Stimulated activated CD8-positive, alpha-beta memory T cell treated with anti-CD3 and anti-CD28 coated beads, Interleukin-15, amount 100 ng/mL, for 24 hours (primary cell): Measurements from ENCODE around the gene PCSK6.
"Not testable (repeated sequence)": the region's sequence is repeated elsewhere in the genome, so short reads cannot be mapped to it uniquely, and the experiment has no call there.

ENCODE experiments used
- DNase-seq: peaks from one replicate; pipeline ENCODE4 v3.0.0-alpha.2; 2020; ENCODE audit warnings: low read depth

Gene PCSK6

DNA sequence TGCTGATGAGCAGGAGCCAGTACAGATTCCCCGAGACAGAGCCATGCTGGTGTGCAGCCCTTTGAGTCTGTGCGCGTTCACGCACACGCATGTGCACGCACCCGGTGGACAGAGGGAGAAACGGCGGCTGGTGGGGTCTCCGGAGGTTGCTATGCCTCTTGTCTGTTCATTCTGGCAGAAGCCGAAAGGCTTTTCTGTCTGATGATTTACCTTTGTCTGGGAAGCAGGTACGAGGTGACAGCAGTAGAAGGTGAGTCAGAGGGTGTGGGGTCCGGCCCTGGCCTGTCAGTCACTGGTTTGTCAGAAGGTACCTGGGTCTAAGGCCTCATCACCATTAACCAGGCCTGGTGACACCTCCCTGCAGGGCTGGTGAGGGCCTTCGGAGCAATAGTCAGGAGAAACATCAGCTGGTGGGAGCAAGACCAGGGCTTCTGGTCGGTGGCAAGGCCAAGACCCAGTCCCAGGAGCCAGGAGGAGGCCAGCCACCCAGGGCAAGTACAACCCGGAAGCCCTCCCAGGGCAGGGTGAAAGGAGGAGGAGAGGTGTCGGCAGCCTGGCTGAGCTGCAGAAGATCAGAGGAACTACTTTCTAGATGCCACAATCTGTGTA, 7.5 kb downstream of the PCSK6 start:
- DNase-seq: no peak

DNA sequence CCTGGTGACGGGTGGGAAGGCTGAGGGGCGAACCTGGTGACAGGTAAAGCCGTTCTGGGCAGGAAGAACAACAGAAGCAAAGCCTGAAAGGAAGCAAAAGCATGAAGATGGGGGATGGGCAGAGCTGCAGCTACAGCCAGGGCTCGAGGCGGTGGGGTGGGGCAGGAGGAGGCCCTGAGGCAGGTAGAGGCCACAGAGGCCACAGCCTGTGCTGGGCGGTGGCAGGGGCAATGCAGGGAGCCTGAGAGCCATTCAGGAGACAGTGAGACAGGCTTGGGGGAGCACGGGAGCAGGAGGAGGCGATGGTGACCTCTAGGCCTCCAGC, 8.2 kb downstream of the PCSK6 start:
- DNase-seq: no peak

DNA sequence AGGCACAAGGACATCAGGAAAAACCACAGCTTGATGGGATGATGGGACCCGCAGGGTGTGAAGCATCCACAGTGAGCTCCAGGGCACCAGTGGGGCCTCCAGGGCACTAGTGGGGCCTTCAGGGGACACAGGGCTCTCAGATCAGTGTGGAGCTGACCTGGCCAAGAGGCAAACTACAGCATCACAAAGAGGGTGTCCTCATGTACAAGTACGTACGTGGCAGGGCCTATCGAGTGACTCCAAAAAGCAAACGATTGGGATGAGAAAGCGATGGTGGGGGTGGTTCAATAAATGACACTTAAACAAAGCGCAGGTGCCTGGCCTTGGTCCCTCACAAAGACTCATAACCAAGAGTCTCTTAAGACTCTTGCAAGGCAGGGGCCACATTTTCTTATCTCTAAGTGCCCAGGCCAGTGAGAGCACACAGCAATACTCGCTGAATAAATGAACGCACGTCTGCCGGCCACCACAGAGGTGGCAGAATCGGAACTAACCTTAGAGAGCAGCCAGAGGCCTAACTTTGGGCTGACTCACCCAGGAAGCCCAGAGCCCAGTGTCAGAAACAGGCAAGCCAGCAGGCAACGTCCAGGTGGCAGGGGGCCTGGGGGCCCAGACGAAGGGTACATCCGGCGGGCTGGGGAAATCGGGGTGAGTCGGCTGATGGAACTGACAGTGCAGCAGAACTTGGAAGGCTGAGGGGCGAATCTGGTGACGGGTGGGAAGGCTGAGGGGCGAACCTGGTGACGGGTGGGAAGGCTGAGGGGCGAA, 8.7 kb downstream of the PCSK6 start:
- DNase-seq: no peak

DNA sequence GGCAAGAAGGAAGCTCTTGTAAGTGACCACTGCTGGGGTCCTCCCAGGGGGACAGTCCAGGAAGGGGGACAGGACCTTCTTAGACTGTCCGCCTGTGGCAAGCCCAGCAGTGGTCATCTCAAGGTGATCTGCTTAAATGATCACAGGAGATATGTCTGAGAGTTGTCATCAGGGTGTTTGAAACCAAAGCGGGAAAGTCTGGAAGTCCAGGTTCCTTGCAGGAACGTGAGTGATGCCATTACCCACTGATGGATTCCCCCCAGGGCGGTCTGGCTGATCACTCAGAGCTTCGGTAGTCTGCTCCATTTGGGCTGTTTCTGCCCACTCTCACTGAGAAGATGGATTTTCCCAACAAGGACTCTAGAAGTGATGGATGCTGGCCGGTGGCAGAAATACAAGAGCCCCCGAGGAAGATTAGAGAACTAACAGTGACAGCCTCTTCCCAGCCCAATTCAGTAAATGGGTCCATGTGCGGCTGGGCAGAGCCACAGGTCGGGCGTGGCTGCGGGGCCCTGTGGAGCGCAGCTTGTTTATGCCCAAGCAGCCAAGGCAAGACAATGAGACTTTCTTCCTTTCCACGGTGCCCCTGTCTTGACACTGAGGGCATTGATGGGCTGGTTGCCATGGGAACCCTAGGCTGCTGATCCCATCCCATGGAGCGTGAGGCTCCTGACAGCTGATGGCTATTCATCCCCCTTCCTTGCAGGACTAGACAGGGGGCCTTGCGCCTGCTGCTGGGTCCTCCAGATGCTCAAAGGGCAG, 9.5 kb downstream of the PCSK6 start:
- no peak for DNase-seq

GRCh38 chr15:101479342-101479845, 10.1 kb downstream of the PCSK6 start:
- DNase-seq: no peak

GRCh38 chr15:101478701-101479341, 10.7 kb downstream of the PCSK6 start:
- no peak for DNase-seq

DNA sequence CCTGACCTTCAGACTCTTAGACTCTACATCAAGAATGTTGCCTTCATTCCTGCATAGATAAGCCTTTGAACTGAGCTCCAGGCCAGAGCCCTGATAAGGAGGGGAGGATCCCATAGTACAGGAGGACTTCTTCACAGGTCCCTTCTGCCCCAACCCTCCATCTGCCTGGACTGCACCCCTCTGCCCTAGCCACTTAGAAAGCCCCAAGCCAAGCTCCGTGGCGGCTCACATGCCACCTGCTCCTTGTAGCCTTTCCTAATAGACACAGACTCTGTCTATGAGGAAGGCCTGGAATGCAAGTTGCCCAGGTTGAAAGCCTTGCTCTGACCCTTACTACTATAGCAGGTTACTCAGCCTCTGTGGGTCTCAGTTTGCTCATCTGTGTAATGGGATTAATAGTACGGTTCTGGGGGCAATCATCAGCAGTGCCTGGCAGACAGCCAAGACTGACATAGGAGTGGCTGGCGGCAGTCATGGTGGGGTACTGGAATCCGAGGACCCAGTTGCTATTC, 11.6 kb downstream of the PCSK6 start:
- DNase-seq: no peak

DNA sequence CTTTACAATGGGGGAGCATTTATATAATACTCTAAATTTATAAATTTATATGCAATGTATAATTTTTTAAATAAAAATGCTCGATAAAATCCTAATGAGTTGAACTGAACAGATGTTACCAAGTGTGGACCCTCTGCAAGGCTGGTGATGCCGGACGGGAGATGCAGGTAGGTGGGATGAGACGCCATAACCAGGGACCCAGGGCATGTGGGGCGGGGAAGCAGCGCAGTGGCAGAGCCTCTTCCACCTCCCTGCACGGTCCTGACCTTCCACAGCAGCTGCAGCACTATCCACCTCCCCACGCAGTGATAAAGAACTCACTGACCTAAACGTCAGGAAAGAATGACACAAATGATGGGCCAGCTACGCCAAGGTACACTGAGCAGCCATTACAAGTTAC, 12.8 kb downstream of the PCSK6 start:
- DNase-seq: no peak

DNA sequence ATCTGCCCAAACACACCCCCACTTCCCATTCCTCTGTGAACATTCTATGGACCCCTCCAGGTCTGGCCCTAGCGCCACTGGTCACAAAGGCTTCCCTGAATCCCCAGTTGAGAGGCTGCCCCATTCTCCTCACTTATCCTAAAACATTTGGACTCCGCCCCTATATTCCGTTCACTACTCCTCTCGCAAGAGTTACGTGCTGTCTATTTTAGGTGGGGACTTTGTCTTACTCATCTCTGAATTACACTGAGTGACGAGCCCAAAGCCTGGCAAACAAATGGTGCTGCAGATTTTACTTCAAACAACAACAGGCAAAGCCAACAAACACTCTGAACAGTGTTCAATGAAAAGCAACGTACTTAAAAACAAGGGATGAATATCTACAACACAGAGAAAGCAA, 14.5 kb downstream of the PCSK6 start:
- DNase-seq: no peak

DNA sequence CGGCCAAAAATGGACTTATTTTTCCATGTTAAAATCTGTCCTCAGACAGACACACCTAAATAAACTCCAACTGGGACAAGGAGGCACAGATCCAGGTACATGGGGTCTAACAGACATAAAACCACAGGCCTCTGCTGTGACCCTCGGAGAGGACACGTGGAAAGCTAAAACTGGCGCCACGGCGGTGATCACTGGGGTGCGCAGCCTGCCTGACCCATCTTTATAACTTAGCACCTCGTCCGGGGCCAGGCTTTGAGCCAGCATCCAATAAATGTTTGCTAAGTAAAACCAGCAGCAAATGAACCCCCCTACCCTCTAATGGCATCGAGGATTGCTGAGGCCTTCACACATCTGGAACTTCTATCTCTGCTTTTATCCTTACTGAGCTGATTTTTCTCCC, 15.3 kb downstream of the PCSK6 start:
- DNase-seq: no peak

- no peak for DNase-seq
Observed at GRCh38 chr15:101472033-101472432, 17.5 kb downstream of the PCSK6 start.

- DNase-seq: no peak
Observed at GRCh38 chr15:101470548-101471239, 18.8 kb downstream of the PCSK6 start.

DNA sequence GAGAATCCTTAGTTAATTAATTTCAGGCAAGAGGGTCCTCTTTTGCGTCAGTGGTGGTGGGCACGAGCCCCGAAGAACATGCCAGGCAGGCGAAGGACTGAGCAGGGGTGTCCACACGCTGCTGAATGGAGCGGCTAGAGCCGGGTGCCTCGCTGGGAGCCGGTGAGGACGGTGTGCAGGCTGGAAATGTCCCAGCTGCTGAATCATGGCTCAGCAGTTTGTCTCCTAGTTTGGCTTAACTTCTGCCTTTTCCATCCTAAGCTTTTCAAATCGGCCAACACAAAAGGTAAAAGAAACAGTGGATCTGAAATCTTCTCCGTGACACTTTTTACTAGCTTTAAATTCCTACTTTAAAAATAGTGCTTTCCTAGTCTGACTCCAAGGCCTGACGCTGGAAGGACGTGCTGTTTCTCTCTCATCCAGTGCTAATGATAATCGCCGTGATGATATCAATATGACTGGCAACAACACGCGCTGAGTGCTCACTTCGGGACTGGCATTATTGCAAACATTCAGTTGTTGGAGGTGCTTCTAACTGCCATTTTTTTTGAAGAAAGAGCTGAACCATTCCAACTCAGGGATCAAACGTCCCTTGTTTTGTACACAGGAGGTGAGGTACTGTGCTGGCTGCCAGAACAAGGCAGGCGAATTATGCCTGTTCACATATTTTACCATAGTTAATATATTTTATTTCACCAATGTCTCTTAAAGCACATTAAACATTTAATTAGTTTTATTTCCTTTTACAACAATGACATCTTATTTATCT, 19.8 kb downstream of the PCSK6 start:
- DNase-seq: no peak

- no peak for DNase-seq
Observed at GRCh38 chr15:101466188-101466587, 23.3 kb downstream of the PCSK6 start.

- DNase-seq: no peak
Observed at GRCh38 chr15:101464999-101465669, 24.4 kb downstream of the PCSK6 start.

DNA sequence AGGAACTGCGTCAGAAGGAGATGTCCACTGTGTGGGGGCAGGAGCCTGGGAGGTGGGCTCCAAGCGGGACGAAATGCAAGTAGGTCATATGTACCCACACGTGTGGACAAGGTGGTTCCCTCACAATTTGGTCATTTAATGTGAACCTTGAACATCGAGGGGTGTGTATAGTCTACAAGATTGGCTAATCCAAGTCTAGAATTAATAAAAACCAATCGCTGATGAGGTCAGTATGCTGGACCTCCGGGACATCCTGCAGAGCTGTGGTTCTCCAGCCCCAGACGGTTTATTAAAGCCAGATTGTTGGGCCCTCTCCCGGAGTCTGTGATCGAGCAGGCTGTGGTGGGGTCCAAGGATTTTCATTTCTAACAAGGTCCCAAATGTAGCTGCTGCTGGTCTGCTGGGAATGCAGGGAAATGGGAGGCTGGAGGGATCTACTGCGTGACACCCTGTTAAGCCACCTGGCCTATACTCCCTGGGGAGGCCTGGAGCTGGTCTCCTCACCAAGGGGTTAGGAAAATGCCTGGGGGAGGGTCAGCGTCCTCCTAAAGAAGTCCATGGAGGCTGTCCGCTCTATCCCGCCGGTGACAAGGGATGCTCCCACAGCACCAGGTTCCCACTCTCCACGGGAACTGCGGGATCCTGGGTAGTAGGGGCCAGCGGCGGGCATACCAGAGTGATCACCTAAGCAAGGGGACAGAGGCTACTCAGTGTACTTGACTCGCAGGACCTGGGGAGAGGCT, 25.1 kb downstream of the PCSK6 start:
- no peak for DNase-seq

GRCh38 chr15:101463696-101464095, 25.8 kb downstream of the PCSK6 start:
- not testable (repeated sequence) for DNase-seq

- no peak for DNase-seq
Observed at GRCh38 chr15:101463270-101463669, 26.2 kb downstream of the PCSK6 start.

DNA sequence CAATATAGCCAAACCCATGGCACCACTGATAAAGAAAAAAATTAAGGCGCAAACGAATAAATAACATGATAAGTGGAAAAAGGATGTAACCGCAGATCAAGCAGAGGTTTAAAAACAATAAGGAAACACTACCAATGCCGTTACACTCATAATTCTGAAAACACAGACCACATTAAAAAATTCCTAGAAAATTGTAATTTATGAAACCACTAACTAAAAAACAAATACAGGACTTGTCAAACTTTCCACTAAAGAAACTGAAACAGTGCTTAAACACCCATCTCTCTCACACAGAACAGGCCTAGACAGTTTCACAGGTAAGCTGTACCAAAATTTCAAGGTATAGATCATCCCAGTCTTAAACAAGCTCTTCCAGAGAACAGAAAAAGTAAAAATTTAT, 28.4 kb downstream of the PCSK6 start:
- no peak for DNase-seq
